GM23338 (cell line): ENCODE results near the gene ARHGAP4. TPM values are rescaled to one million over a fixed set of nuclear protein-coding genes. Genes with fewer than 3 reads are reported as not detected.

Experiments
- ATAC-seq: fragments of 200-7000 bp; cut with Tn5 transposase; 3 replicates; pipeline ENCODE4 v1.9.1; 2020
- DNase-seq: peaks from one replicate; pipeline ENCODE4 v3.0.0-alpha.2; 2015; ENCODE audit warnings: low spot score
- H2AFZ ChIP-seq: fragments of 200-600 bp; sonication (generic); 2 replicates; pipeline ENCODE4 v1.8.0; 2016; ENCODE audit warnings: antibody characterized with exemption, mild to moderate bottlenecking, moderate library complexity
- H3F3A ChIP-seq: fragments of 200-600 bp; sonication (generic); replicated peaks from 2 replicates; pipeline ENCODE4 v1.8.0; 2017; ENCODE audit warnings: antibody characterized with exemption, mixed run types, low read depth
- H3K27ac ChIP-seq: fragments of 200-600 bp; sonication (generic); 2 replicates; pipeline ENCODE4 v1.6.1; 2016; ENCODE audit warnings: low read depth
- H3K27me3 ChIP-seq: fragments of 200-600 bp; sonication (generic); 2 replicates; pipeline ENCODE4 v1.8.0; 2016; ENCODE audit warnings: mild to moderate bottlenecking, mixed run types, moderate library complexity; ENCODE audit not compliant: insufficient read depth
- H3K36me3 ChIP-seq: fragments of 200-600 bp; sonication (generic); 2 replicates; pipeline ENCODE4 v1.8.0; 2016; ENCODE audit warnings: mild to moderate bottlenecking; ENCODE audit not compliant: insufficient read depth
- H3K4me1 ChIP-seq: fragments of 200-600 bp; sonication (generic); 2 replicates; pipeline ENCODE4 v1.8.0; 2016; ENCODE audit warnings: mild to moderate bottlenecking, moderate library complexity; ENCODE audit not compliant: insufficient read depth
- H3K4me2 ChIP-seq: fragments of 200-600 bp; sonication (generic); 2 replicates; pipeline ENCODE4 v1.7.1; 2017; ENCODE audit warnings: mixed run types
- H3K4me3 ChIP-seq: fragments of 200-600 bp; sonication (generic); 2 replicates; pipeline ENCODE4 v1.6.1; 2016; ENCODE audit warnings: mixed run types
- H3K79me2 ChIP-seq: fragments of 200-600 bp; sonication (generic); replicated peaks from 2 replicates; pipeline ENCODE4 v1.8.0; 2017; ENCODE audit warnings: mild to moderate bottlenecking; ENCODE audit not compliant: insufficient read depth
- H3K9me2 ChIP-seq: fragments of 200-600 bp; sonication (generic); 2 replicates; pipeline ENCODE4 v1.8.0; 2017; ENCODE audit not compliant: insufficient read depth
- H4K20me1 ChIP-seq: fragments of 200-600 bp; sonication (generic); replicated peaks from 2 replicates; pipeline ENCODE4 v1.8.0; 2017; ENCODE audit warnings: mild to moderate bottlenecking; ENCODE audit not compliant: insufficient read depth
- H3K27ac Mint-ChIP-seq: 2 replicates; pipeline ENCODE4 v1.8.0; 2020; ENCODE audit warnings: inconsistent platforms, mild to moderate bottlenecking, moderate library complexity, mixed read lengths
- H3K27me3 Mint-ChIP-seq: 3 replicates; pipeline ENCODE4 v1.8.0; 2022; ENCODE audit warnings: low read depth, mild to moderate bottlenecking, moderate library complexity, mixed read lengths, inconsistent platforms; ENCODE audit not compliant: insufficient read depth, poor library complexity
- H3K36me3 Mint-ChIP-seq: 3 replicates; pipeline ENCODE4 v1.8.0; 2021; ENCODE audit warnings: low read depth, mild to moderate bottlenecking, inconsistent platforms, moderate library complexity, mixed read lengths
- H3K4me1 Mint-ChIP-seq: 3 replicates; pipeline ENCODE4 v1.8.0; 2020; ENCODE audit warnings: mild to moderate bottlenecking, inconsistent platforms, mixed read lengths
- H3K4me3 Mint-ChIP-seq: 3 replicates; pipeline ENCODE4 v1.8.0; 2021; ENCODE audit warnings: moderate library complexity, mild to moderate bottlenecking, inconsistent platforms, mixed read lengths
- H3K9me3 Mint-ChIP-seq: 3 replicates; pipeline ENCODE4 v1.8.0; 2020; ENCODE audit warnings: moderate library complexity, mild to moderate bottlenecking, inconsistent platforms, mixed read lengths
- CTCF ChIP-seq, 2 experiments: fragments of 200-600 bp in 1 of 2; sonication (generic) in 1 of 2; conservative IDR thresholded peaks; 2 replicates each; pipeline versions ENCODE4 v1.5.1 to v1.6.1; 2016 to 2017; ENCODE audit warnings: antibody characterized with exemption in 2 of 2, low read depth in 2 of 2, mild to moderate bottlenecking in 2 of 2, moderate library complexity in 1 of 2
- EZH2phosphoT487 ChIP-seq: fragments of 200-600 bp; sonication (generic); IDR thresholded peaks from one replicate; pipeline ENCODE4 v1.8.1; 2018; ENCODE audit warnings: antibody characterized with exemption; ENCODE audit not compliant: unreplicated experiment
- NANOG ChIP-seq: IDR thresholded peaks from 2 replicates; pipeline ENCODE4 v1.6.1; 2016; ENCODE audit warnings: antibody characterized with exemption, borderline replicate concordance
- POLR2AphosphoS5 ChIP-seq: IDR thresholded peaks from 2 replicates; pipeline ENCODE4 v1.6.1; 2016; ENCODE audit warnings: antibody characterized with exemption, low read depth
- ZNF114 ChIP-seq: fragments of 250-450 bp; sonication (Bioruptor Pico); IDR thresholded peaks from 2 replicates; pipeline ENCODE4 v1.5.0; 2020; ENCODE audit warnings: mild to moderate bottlenecking, moderate library complexity
- polyA plus RNA-seq: library from polyadenylated mRNA; unstranded; fragments of >200 nt; fragmentation: Nextera tagmentation; extraction: Ambion mirVana; gene quantifications from 2 replicates; pipeline ENCODE4 v1.2.1, GENCODE V29; 2016
- total RNA-seq: library from RNA; depleted of rRNA; stranded (reverse); fragments of >200 nt; shearing (Covaris generic); gene quantifications from 2 replicates; pipeline ENCODE4 v1.2.3, GENCODE V29; 2014
- TF ChIP-seq, protein P1 (sequence below): IDR thresholded peaks from 2 replicates; pipeline ENCODE4 v1.6.1; 2016; ENCODE audit warnings: antibody characterized with exemption

ARHGAP4 gene
- total and polyA plus RNA-seq, 2 experiments from 2014 or later, result 21.5 to 59.5 TPM

- Histone ChIP-seq H3F3A (0 out of 2 replicates have a peak, but pooled peaks cover 4% of the 10 kb centered on the region), H3K4me3 (peak overlapping the region; percentile 85), H3K4me1 (peaks cover 12% of the 10 kb centered on the region), H3K27ac (peak overlapping the region; percentile 99), H3K36me3 (no peaks in the 10 kb centered on the region), H3K27me3 (no peaks in the 10 kb centered on the region), H3K9me2 (no peaks in the 10 kb centered on the region), H3K4me2 (peak overlapping the region; percentile 78), H2AFZ (no peak overlapping the region), H3K79me2 (peaks cover 45% of the 10 kb centered on the region), H4K20me1 (peaks cover 17% of the 10 kb centered on the region)
- peak overlapping the region; percentile 100 for H3K4me3 Mint-ChIP-seq
- peaks cover 15% of the 10 kb centered on the region for H3K36me3 Mint-ChIP-seq
- peak overlapping the region; percentile 100 for H3K27ac Mint-ChIP-seq
- peaks cover 4% of the 10 kb centered on the region for H3K27me3 Mint-ChIP-seq
- peak; percentile 72 for DNase-seq
- no peaks in the 10 kb centered on the region; the same call in 2 of the 3 replicates for H3K9me3 Mint-ChIP-seq
- peaks cover 33% of the 10 kb centered on the region for H3K4me1 Mint-ChIP-seq
- TF ChIP-seq, protein P1, sequence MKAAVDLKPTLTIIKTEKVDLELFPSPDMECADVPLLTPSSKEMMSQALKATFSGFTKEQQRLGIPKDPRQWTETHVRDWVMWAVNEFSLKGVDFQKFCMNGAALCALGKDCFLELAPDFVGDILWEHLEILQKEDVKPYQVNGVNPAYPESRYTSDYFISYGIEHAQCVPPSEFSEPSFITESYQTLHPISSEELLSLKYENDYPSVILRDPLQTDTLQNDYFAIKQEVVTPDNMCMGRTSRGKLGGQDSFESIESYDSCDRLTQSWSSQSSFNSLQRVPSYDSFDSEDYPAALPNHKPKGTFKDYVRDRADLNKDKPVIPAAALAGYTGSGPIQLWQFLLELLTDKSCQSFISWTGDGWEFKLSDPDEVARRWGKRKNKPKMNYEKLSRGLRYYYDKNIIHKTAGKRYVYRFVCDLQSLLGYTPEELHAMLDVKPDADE, result peak; percentile 18
- TF ChIP-seq ZNF114 (CRISPR knock-in tag) (no peak), CTCF (conservative IDR thresholded peaks at IDR 0.05; ENCODE audit: low read depth in 2 of 2) (no peak)
- peak; percentile 48 for ATAC-seq
Measured at GRCh38 chrX:153971124-153971449, 45.0 kb upstream of the ARHGAP4 start.

- ATAC-seq (no peak), DNase-seq (peak; percentile 63)
- Histone ChIP-seq H3K9me2 (no peaks in the 10 kb centered on the region), H3K27me3 (no peaks in the 10 kb centered on the region), H2AFZ (no peak overlapping the region), H3F3A (0 out of 2 replicates have a peak, but pooled peaks cover 4% of the 10 kb centered on the region), H3K4me1 (peaks cover 12% of the 10 kb centered on the region), H3K36me3 (no peaks in the 10 kb centered on the region), H3K4me3 (peak overlapping the region; percentile 85), H3K79me2 (peaks cover 50% of the 10 kb centered on the region), H3K27ac (peak overlapping the region; percentile 99), H3K4me2 (peak overlapping the region; percentile 84), H4K20me1 (peaks cover 17% of the 10 kb centered on the region)
- Mint-ChIP-seq H3K9me3 (no peaks in the 10 kb centered on the region; the same call in 2 of the 3 replicates), H3K4me1 (peaks cover 33% of the 10 kb centered on the region), H3K27ac (peak overlapping the region; percentile 100), H3K36me3 (peaks cover 15% of the 10 kb centered on the region), H3K27me3 (peaks cover 6% of the 10 kb centered on the region), H3K4me3 (peak overlapping the region; percentile 100)
- no peak for TF ChIP-seq POLR2AphosphoS5
- TF ChIP-seq NANOG, result no peak
- TF ChIP-seq EZH2phosphoT487, result no peak
Measured at GRCh38 chrX:153970357-153971123, 44.5 kb upstream of the ARHGAP4 start.
